Testis (tissue), 2 donors: ENCODE results near the gene GPR17.

Experiments
- POLR2A ChIP-seq: fragments of 450-650 bp; IDR thresholded peaks from one replicate; pipeline ENCODE4 v1.6.1; 2017; ENCODE audit warnings: antibody characterized with exemption, mild to moderate bottlenecking, moderate library complexity
- TF ChIP-seq, protein P1 (sequence below), 3 experiments: fragments of 450-650 bp in 2 of 3; fragments of 200-600 bp in 1 of 3; sonication (generic) in 1 of 3; IDR thresholded peaks; one replicate each; pipeline ENCODE4 v1.5.1; 2016 to 2019; ENCODE audit warnings: antibody characterized with exemption in 3 of 3, mild to moderate bottlenecking in 2 of 3, moderate library complexity in 1 of 3

DNA sequence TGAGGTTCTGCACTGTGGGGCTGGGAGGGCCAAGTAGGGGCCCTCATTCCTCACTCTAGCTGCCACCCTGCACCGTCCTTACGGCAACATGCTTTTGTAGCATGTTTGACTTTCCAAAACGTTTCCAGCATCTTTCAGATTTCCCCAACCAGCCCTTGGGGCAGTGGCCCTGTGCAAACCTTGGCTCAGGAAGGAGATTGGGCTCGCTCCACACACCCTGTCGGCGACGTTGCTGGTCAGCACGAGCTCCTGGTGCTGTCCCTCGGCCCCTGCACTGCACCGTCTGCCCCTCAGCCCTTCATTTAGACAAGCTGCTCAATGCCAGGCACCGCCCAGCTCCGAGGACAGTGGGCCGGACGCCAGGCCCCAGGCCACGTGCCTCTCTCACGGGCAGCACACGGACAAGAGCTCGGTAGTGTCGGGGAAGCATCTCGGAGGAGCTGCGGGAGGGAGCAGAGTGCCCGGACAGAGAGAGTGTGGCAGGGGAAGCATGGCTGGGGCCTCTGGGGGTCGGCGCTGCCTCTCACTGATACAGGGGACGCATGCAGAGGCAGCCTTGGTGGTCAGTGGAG, 6.9 kb downstream of the GPR17 start:
- TF ChIP-seq, protein P1, sequence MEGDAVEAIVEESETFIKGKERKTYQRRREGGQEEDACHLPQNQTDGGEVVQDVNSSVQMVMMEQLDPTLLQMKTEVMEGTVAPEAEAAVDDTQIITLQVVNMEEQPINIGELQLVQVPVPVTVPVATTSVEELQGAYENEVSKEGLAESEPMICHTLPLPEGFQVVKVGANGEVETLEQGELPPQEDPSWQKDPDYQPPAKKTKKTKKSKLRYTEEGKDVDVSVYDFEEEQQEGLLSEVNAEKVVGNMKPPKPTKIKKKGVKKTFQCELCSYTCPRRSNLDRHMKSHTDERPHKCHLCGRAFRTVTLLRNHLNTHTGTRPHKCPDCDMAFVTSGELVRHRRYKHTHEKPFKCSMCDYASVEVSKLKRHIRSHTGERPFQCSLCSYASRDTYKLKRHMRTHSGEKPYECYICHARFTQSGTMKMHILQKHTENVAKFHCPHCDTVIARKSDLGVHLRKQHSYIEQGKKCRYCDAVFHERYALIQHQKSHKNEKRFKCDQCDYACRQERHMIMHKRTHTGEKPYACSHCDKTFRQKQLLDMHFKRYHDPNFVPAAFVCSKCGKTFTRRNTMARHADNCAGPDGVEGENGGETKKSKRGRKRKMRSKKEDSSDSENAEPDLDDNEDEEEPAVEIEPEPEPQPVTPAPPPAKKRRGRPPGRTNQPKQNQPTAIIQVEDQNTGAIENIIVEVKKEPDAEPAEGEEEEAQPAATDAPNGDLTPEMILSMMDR (IDR thresholded peaks at IDR 0.05): no peak
- no peak for TF ChIP-seq POLR2A
